Vagina (tissue), 2 donors: ENCODE results near the gene SHLD1. TPM values are rescaled to one million over a fixed set of nuclear protein-coding genes. Genes with fewer than 3 reads are reported as not detected.

ENCODE experiments used
- DNase-seq, 2 donors: peaks; one replicate each; pipeline ENCODE4 v3.0.0-alpha.2; 2017; ENCODE audit errors: extremely low spot score in 2 of 2
- H3K27ac ChIP-seq: fragments of 200-600 bp; sonication (generic); one replicate; pipeline ENCODE4 v1.5.1; 2019
- H3K27me3 ChIP-seq: fragments of 200-600 bp; sonication (generic); one replicate; pipeline ENCODE4 v1.5.1; 2019
- H3K36me3 ChIP-seq, 2 donors: fragments of 200-600 bp; sonication (generic); one replicate each; pipeline ENCODE4 v1.5.1; 2017 to 2019
- H3K4me1 ChIP-seq: fragments of 200-600 bp; sonication (generic); one replicate; pipeline ENCODE4 v1.5.1; 2019
- H3K4me3 ChIP-seq, 2 donors: fragments of 200-600 bp; sonication (generic); 1 replicate in 1 of 2; 2 replicates in 1 of 2; pipeline ENCODE4 v1.5.1; 2016 to 2019
- H3K9me3 ChIP-seq: fragments of 200-600 bp; sonication (generic); one replicate; pipeline ENCODE4 v1.5.1; 2019
- CTCF ChIP-seq, 3 experiments: fragments of 450-650 bp in 2 of 3; fragments of 200-600 bp in 1 of 3; sonication (generic) in 1 of 3; IDR thresholded peaks; one replicate each; pipeline ENCODE4 v1.5.1; 2017 to 2019; ENCODE audit warnings: antibody characterized with exemption in 3 of 3, mild to moderate bottlenecking in 2 of 3, moderate library complexity in 2 of 3
- POLR2A ChIP-seq, 2 donors: fragments of 450-650 bp; IDR thresholded peaks; one replicate each; pipeline ENCODE4 v1.6.1; 2017; ENCODE audit warnings: antibody characterized with exemption in 2 of 2, mild to moderate bottlenecking in 2 of 2, moderate library complexity in 2 of 2
- POLR2AphosphoS5 ChIP-seq, 2 donors: sonication (generic); formaldehyde crosslinking; IDR thresholded peaks; one replicate each; pipeline ENCODE4 v1.9.0; 2017; ENCODE audit warnings: antibody characterized with exemption in 2 of 2, mild to moderate bottlenecking in 2 of 2, low read depth in 1 of 2; ENCODE audit not compliant: insufficient read depth in 1 of 2
- intact Hi-C: fragments of 100-400 bp; cut with DNase I; formaldehyde crosslinking; loops from one replicate; pipeline ENCODE4 v1.15.1; 2023
- total RNA-seq: library from RNA; depleted of rRNA; stranded (reverse); fragments of >200 nt; gene quantifications from one replicate; pipeline ENCODE4 v1.2.3, GENCODE V29; 2016

Gene SHLD1
- total RNA-seq, 1 donor from 2014 or later: 0.98 TPM

- Histone ChIP-seq H3K27ac (no peak overlapping the region), H3K27me3 (no peaks in the 10 kb centered on the region), H3K36me3 (no peaks in the 10 kb centered on the region), H3K4me1 (no peaks in the 10 kb centered on the region), H3K9me3 (no peaks in the 10 kb centered on the region), H3K4me3 (no peak overlapping the region)
- intact Hi-C loops: no loop called here
- no peak for TF ChIP-seq CTCF (IDR thresholded peaks at IDR 0.05)
- DNase-seq: no peak
Observed at GRCh38 chr20:5895626-5896025, 145.4 kb downstream of the SHLD1 start.

- H3K4me3 ChIP-seq: no peak overlapping the region
- H3K27ac ChIP-seq: no peak overlapping the region
- no peak for DNase-seq
- H3K27me3 ChIP-seq: no peaks in the 10 kb centered on the region
- no peaks in the 10 kb centered on the region for H3K36me3 ChIP-seq
- intact Hi-C loops: no loop called here
- TF ChIP-seq CTCF (IDR thresholded peaks at IDR 0.05): no peak
- TF ChIP-seq POLR2AphosphoS5 (IDR thresholded peaks at IDR 0.05; ENCODE audit: insufficient read depth in 1 of 2, low read depth in 1 of 2): no peak
- no peak for TF ChIP-seq POLR2A (IDR thresholded peaks at IDR 0.05)
- H3K4me1 ChIP-seq: no peaks in the 10 kb centered on the region
- no peaks in the 10 kb centered on the region for H3K9me3 ChIP-seq
Observed at GRCh38 chr20:5899444-5899843, 149.2 kb downstream of the SHLD1 start.

- no peak for DNase-seq
- H3K4me1 ChIP-seq: no peaks in the 10 kb centered on the region
- TF ChIP-seq POLR2A (IDR thresholded peaks at IDR 0.05) (no peak), CTCF (IDR thresholded peaks at IDR 0.05) (no peak)
- no peaks in the 10 kb centered on the region for H3K9me3 ChIP-seq
- no peak overlapping the region for H3K27ac ChIP-seq
- no peaks in the 10 kb centered on the region for H3K27me3 ChIP-seq
- H3K4me3 ChIP-seq: no peak overlapping the region
- no peaks in the 10 kb centered on the region for H3K36me3 ChIP-seq
- intact Hi-C loops: no loop called here
Observed at GRCh38 chr20:5900908-5901307, 150.7 kb downstream of the SHLD1 start.

GRCh38 chr20:5908981-5909380, 158.8 kb downstream of the SHLD1 start:
- Histone ChIP-seq H3K27me3 (no peaks in the 10 kb centered on the region), H3K9me3 (no peaks in the 10 kb centered on the region), H3K27ac (no peak overlapping the region), H3K4me1 (peaks cover 6% of the 10 kb centered on the region), H3K36me3 (no peaks in the 10 kb centered on the region), H3K4me3 (no peak overlapping the region)
- intact Hi-C loops: no loop called here
- TF ChIP-seq POLR2A (IDR thresholded peaks at IDR 0.05) (no peak), CTCF (IDR thresholded peaks at IDR 0.05) (no peak), POLR2AphosphoS5 (IDR thresholded peaks at IDR 0.05; ENCODE audit: insufficient read depth in 1 of 2, low read depth in 1 of 2) (no peak)
- DNase-seq: no peak

- Histone ChIP-seq H3K9me3 (no peaks in the 10 kb centered on the region), H3K4me3 (no peak overlapping the region), H3K27me3 (no peaks in the 10 kb centered on the region), H3K36me3 (no peaks in the 10 kb centered on the region), H3K27ac (no peak overlapping the region), H3K4me1 (peaks cover 6% of the 10 kb centered on the region)
- intact Hi-C loops: no loop called here
- TF ChIP-seq POLR2AphosphoS5 (IDR thresholded peaks at IDR 0.05; ENCODE audit: insufficient read depth in 1 of 2, low read depth in 1 of 2) (no peak), POLR2A (IDR thresholded peaks at IDR 0.05) (no peak), CTCF (IDR thresholded peaks at IDR 0.05) (no peak)
- no peak for DNase-seq
Observed at GRCh38 chr20:5910186-5910585, 160.0 kb downstream of the SHLD1 start.
